GM19239 (cell line): ENCODE data around the gene TDRD5.

Experiments used
- DNase-seq: peaks from one replicate; pipeline ENCODE4 v3.0.0; 2011; ENCODE audit warnings: low spot score; ENCODE audit not compliant: insufficient read length
- FAIRE-seq: peaks from 2 replicates; lab custom pipeline; 2011; peaks lifted over from hg19 to GRCh38; lab: Jason Lieb, UNC

The TDRD5 gene

GRCh38 chr1:179591592-179592580 is at the start of gene TDRD5:
TDRD5 (plus strand) TSS chr1:179591832; CDS start chr1:179592616, 784 bp downstream.
- DNase-seq (no peak), FAIRE-seq (no peak)

GRCh38 chr1:179545321-179545720 is 46.3 kb upstream of the TDRD5 start:
- FAIRE-seq = no peak
- no peak for DNase-seq

GRCh38 chr1:179547021-179547535 is 44.6 kb upstream of the TDRD5 start:
- DNase-seq (no peak), FAIRE-seq (no peak)

GRCh38 chr1:179548666-179549367 is 42.8 kb upstream of the TDRD5 start:
- DNase-seq (no peak), FAIRE-seq (no peak)

GRCh38 chr1:179549368-179549700 is 42.3 kb upstream of the TDRD5 start:
- FAIRE-seq = no peak

GRCh38 chr1:179550746-179551682 is 40.6 kb upstream of the TDRD5 start:
- DNase-seq (no peak), FAIRE-seq (no peak)

More at GRCh38 chr1:179549368-179549700, 42.3 kb upstream of the TDRD5 start:
- DNase-seq = no peak

- FAIRE-seq (no peak), DNase-seq (no peak)
Measured at GRCh38 chr1:179554427-179554826, 37.2 kb upstream of the TDRD5 start.

- FAIRE-seq (no peak), DNase-seq (no peak)
Measured at GRCh38 chr1:179558078-179558477, 33.6 kb upstream of the TDRD5 start.

- FAIRE-seq (no peak), DNase-seq (no peak)
Measured at GRCh38 chr1:179575497-179576314, 15.9 kb upstream of the TDRD5 start, which contains the start of gene NPHS2. NPHS2 (minus strand) TSS chr1:179575948; CDS start chr1:179575864, 84 bp downstream.

GRCh38 chr1:179576509-179576908 is 15.1 kb upstream of the TDRD5 start:
- DNase-seq = no peak
- FAIRE-seq = no peak

- no peak for DNase-seq
- no peak for FAIRE-seq
Measured at GRCh38 chr1:179583771-179584320, 7.8 kb upstream of the TDRD5 start.

GRCh38 chr1:179586107-179586823 is 5.4 kb upstream of the TDRD5 start:
- DNase-seq (no peak), FAIRE-seq (no peak)

GRCh38 chr1:179587336-179587735 is 4.3 kb upstream of the TDRD5 start:
- FAIRE-seq = no peak
- DNase-seq = no peak

GRCh38 chr1:179588425-179589024 is 3.1 kb upstream of the TDRD5 start:
- DNase-seq = no peak
- no peak for FAIRE-seq

- no peak for FAIRE-seq
- DNase-seq = no peak
Measured at GRCh38 chr1:179589509-179589908, 2.1 kb upstream of the TDRD5 start.

GRCh38 chr1:179590671-179591070 is 961 bp upstream of the TDRD5 start:
- FAIRE-seq (no peak), DNase-seq (no peak)

- no peak for FAIRE-seq
Measured at GRCh38 chr1:179591253-179591591, 410 bp upstream of the TDRD5 start.

GRCh38 chr1:179598631-179599030 is 7.0 kb downstream of the TDRD5 start:
- FAIRE-seq (no peak), DNase-seq (no peak)

More at GRCh38 chr1:179591253-179591591, 410 bp upstream of the TDRD5 start:
- DNase-seq = no peak
